Liver (tissue), 3 donors: Measurements from ENCODE around the gene RALGAPA2.

Experiments used
- ATF3 ChIP-seq: IDR thresholded peaks from 2 replicates; pipeline ENCODE4 v1.6.1; 2016; ENCODE audit warnings: antibody characterized with exemption
- CTCF ChIP-seq: fragments of 150-350 bp; IDR thresholded peaks from 2 replicates; pipeline ENCODE4 v1.5.1; 2017; ENCODE audit warnings: improper control_type of control experiment, low read depth, low read length; ENCODE audit not compliant: missing input control
- GABPA ChIP-seq, 2 donors: IDR thresholded peaks in 1 of 2; conservative IDR thresholded peaks in 1 of 2; 2 replicates each; pipeline ENCODE4 v1.6.1; 2016; ENCODE audit warnings: antibody characterized with exemption in 2 of 2, mild to moderate bottlenecking in 1 of 2, moderate library complexity in 1 of 2
- JUND ChIP-seq, 2 donors: IDR thresholded peaks; 2 replicates each; pipeline ENCODE4 v1.6.1; 2016; ENCODE audit warnings: antibody characterized with exemption in 2 of 2
- MAX ChIP-seq: IDR thresholded peaks from 2 replicates; pipeline ENCODE4 v1.6.1; 2016; ENCODE audit warnings: antibody characterized with exemption
- RAD21 ChIP-seq, 2 donors: IDR thresholded peaks; 2 replicates each; pipeline ENCODE4 v1.6.1; 2016; ENCODE audit warnings: antibody characterized with exemption in 2 of 2, mild to moderate bottlenecking in 2 of 2
- REST ChIP-seq: IDR thresholded peaks from 2 replicates; pipeline ENCODE4 v1.6.1; 2016; ENCODE audit warnings: antibody characterized with exemption, mild to moderate bottlenecking
- SP1 ChIP-seq: IDR thresholded peaks from 2 replicates; pipeline ENCODE4 v1.6.1; 2018; ENCODE audit warnings: antibody characterized with exemption, mild to moderate bottlenecking
- TAF1 ChIP-seq: conservative IDR thresholded peaks from 2 replicates; pipeline ENCODE4 v1.6.1; 2016; ENCODE audit warnings: antibody characterized with exemption, mild to moderate bottlenecking
- donor health status: healthy.
- donor health status: healthy.

GRCh38 chr20:20505554-20505953 is 206.9 kb downstream of the RALGAPA2 start:
- no peak for TF ChIP-seq CTCF
- no peak for TF ChIP-seq JUND (IDR thresholded peaks at IDR 0.05)
- TF ChIP-seq ATF3 = no peak
- no peak for TF ChIP-seq REST
- TF ChIP-seq GABPA (IDR thresholded peaks at IDR 0.05 in 1 of 2, conservative IDR thresholded peaks at IDR 0.05 in 1 of 2) = no peak
- no peak for TF ChIP-seq RAD21 (IDR thresholded peaks at IDR 0.05)
- TF ChIP-seq MAX = no peak
- no peak for TF ChIP-seq SP1
- TF ChIP-seq TAF1 = no peak
